ENCODE data around the gene SQSTM1. TPM values are rescaled to one million over a fixed set of nuclear protein-coding genes. Genes with fewer than 3 reads are reported as not detected.

SQSTM1 gene
- total and polyA plus RNA-seq, 2 donors (not counting 1 experiment from before 2014, with no cell fraction given): 72.2 to 400 TPM

DNA sequence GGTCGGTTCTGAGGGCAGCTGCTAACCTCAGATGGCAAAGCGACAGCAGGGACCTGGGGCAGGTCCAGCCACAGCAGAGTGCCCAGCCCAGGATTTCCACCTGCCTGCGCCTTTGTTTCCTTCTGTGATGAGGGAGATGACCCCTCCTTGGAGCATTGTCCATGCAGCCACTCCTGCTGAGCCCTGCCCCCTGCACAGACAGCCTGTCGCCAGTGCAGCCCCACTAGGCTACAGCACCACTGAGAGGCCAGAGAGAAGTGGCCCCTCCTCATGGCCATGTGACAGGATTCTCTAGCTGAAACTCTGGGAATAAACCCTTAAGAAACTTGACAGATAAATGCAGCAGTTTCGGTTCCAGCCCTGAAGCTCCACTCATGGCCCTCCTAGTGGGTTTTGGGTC, 48.4 kb downstream of the SQSTM1 start:
- Histone ChIP-seq H3K9me3 (ENCODE audit: control extremely low read depth in 1 of 3, control insufficient read depth in 2 of 3, insufficient read depth in 1 of 3, low read length in 2 of 3) (no peaks in the 10 kb centered on the region), H3K27me3 (replicated peaks in 1 of 4; ENCODE audit: control extremely low read depth in 1 of 4, control insufficient read depth in 3 of 4, insufficient read depth in 4 of 4, low read length in 3 of 4) (no peaks in the 10 kb centered on the region), H3K27ac (ENCODE audit: low read length in 2 of 2) (no peak overlapping the region), H3K9ac (ENCODE audit: low read length) (no peak overlapping the region), H4K20me1 (ENCODE audit: control insufficient read depth, insufficient read depth, low read length, poor library complexity, severe bottlenecking) (no peaks in the 10 kb centered on the region), H2AFZ (ENCODE audit: insufficient read depth, low read depth, low read length, poor library complexity, severe bottlenecking) (no peak overlapping the region), H3K36me3 (replicated peaks in 1 of 2; ENCODE audit: control extremely low read depth in 1 of 2, control insufficient read depth in 1 of 2, extremely low read depth in 1 of 2, insufficient read depth in 2 of 2, low read length in 1 of 2) (peaks cover 1 to 52% of the 10 kb centered on the region in 2 experiments), H3K79me2 (ENCODE audit: control insufficient read depth, insufficient read depth, low read length) (no peaks in the 10 kb centered on the region), H3K4me3 (ENCODE audit: control extremely low read depth in 1 of 5, extremely low read depth in 1 of 5, insufficient read depth in 1 of 5, low read depth in 2 of 5, low read length in 4 of 5) (no peak overlapping the region), H3K4me2 (replicated peaks; ENCODE audit: low read depth, low read length, poor library complexity, severe bottlenecking) (no peak overlapping the region), H3K4me1 (ENCODE audit: control insufficient read depth in 2 of 2, insufficient read depth in 2 of 2, low read length in 2 of 2) (no peaks in the 10 kb centered on the region)
- 99% methylated on average over 5 of the region's 5 CpGs for WGBS (ENCODE audit: insufficient coverage)
- TF ChIP-seq EZH2 (IDR thresholded peaks at IDR 0.05; ENCODE audit: borderline replicate concordance, insufficient read depth, low read depth, low read length, poor library complexity, severe bottlenecking): no peak
- TF ChIP-seq CTCF (IDR thresholded peaks at IDR 0.05): no peak
- intact Hi-C loops (cut with micrococcal nuclease): no loop called here
- CTCF ChIA-PET: interaction anchor here (3.4 kb wide), 1 partner anchor 106 kb away, joined by 13 read pairs; no protein-coding TSS in a partner anchor
- DNase-seq (no peak), ATAC-seq (ENCODE audit: low read depth) (no peak)
- Mint-ChIP-seq H3K4me1 (peaks cover 3% of the 10 kb centered on the region), H3K27me3 (no peaks in the 10 kb centered on the region), H3K4me3 (no peak overlapping the region), H3K9me3 (ENCODE audit: insufficient read depth) (no peaks in the 10 kb centered on the region), H3K27ac (no peak overlapping the region)
- POLR2A ChIA-PET: interaction anchor here (0.5 to 1.0 kb wide), 2 partner anchors 106 to 1713 kb away, joined by 3 to 4 read pairs; no protein-coding TSS in a partner anchor

- ATAC-seq (ENCODE audit: low read depth): no peak
- no peaks in the 10 kb centered on the region for H3K27me3 ChIP-seq (replicated peaks in 1 of 4; ENCODE audit: control extremely low read depth in 1 of 4, control insufficient read depth in 3 of 4, insufficient read depth in 4 of 4, low read length in 3 of 4)
- no peaks in the 10 kb centered on the region for H4K20me1 ChIP-seq (ENCODE audit: control insufficient read depth, insufficient read depth, low read length, poor library complexity, severe bottlenecking)
- no peak for DNase-seq
- H3K27ac Mint-ChIP-seq: no peak overlapping the region
- ChIA-PET CTCF (interaction anchor here (1.1 kb wide), 1 partner anchor 104 kb away, joined by 3 read pairs; no protein-coding TSS in a partner anchor), POLR2A (interaction anchor here (1.0 kb wide), 1 partner anchor 106 kb away, joined by 3 read pairs; no protein-coding TSS in a partner anchor)
- no peaks in the 10 kb centered on the region for H3K9me3 ChIP-seq (ENCODE audit: control extremely low read depth in 1 of 3, control insufficient read depth in 2 of 3, insufficient read depth in 1 of 3, low read length in 2 of 3)
- H2AFZ ChIP-seq (ENCODE audit: insufficient read depth, low read depth, low read length, poor library complexity, severe bottlenecking): no peak overlapping the region
- no peaks in the 10 kb centered on the region for H3K4me1 ChIP-seq (ENCODE audit: control insufficient read depth in 2 of 2, insufficient read depth in 2 of 2, low read length in 2 of 2)
- no peak overlapping the region for H3K4me3 ChIP-seq (ENCODE audit: control extremely low read depth in 1 of 5, extremely low read depth in 1 of 5, insufficient read depth in 1 of 5, low read depth in 2 of 5, low read length in 4 of 5)
- no peak overlapping the region for H3K9ac ChIP-seq (ENCODE audit: low read length)
- peaks cover 1 to 55% of the 10 kb centered on the region in 2 experiments for H3K36me3 ChIP-seq (replicated peaks in 1 of 2; ENCODE audit: control extremely low read depth in 1 of 2, control insufficient read depth in 1 of 2, extremely low read depth in 1 of 2, insufficient read depth in 2 of 2, low read length in 1 of 2)
- H3K9me3 Mint-ChIP-seq (ENCODE audit: insufficient read depth): no peaks in the 10 kb centered on the region
- H3K27ac ChIP-seq (ENCODE audit: low read length in 2 of 2): no peak overlapping the region
- H3K79me2 ChIP-seq (ENCODE audit: control insufficient read depth, insufficient read depth, low read length): no peaks in the 10 kb centered on the region
- no peak overlapping the region for H3K4me2 ChIP-seq (replicated peaks; ENCODE audit: low read depth, low read length, poor library complexity, severe bottlenecking)
- intact Hi-C loops (cut with micrococcal nuclease): no loop called here
- TF ChIP-seq CTCF (IDR thresholded peaks at IDR 0.05): no peak
- TF ChIP-seq EZH2 (IDR thresholded peaks at IDR 0.05; ENCODE audit: borderline replicate concordance, insufficient read depth, low read depth, low read length, poor library complexity, severe bottlenecking): no peak
- H3K4me1 Mint-ChIP-seq: peaks cover 3% of the 10 kb centered on the region
- H3K27me3 Mint-ChIP-seq: no peaks in the 10 kb centered on the region
- 98% methylated on average over 15 of the region's 16 CpGs for WGBS (ENCODE audit: insufficient coverage)
- no peak overlapping the region for H3K4me3 Mint-ChIP-seq
These were observed 49.1 kb downstream of the SQSTM1 start for GRCh38 chr5:179869641-179870402.

All from B cell (primary cell).